HepG2 (cell line): Measurements from ENCODE around the gene KDM4B. TPM values are rescaled to one million over a fixed set of nuclear protein-coding genes. Genes with fewer than 3 reads are reported as not detected.
A peak's percentile ranks its signal among the peaks of the same experiment; 100 is the strongest.

Source experiments
- ATAC-seq: fragments of 200-7000 bp; cut with Tn5 transposase; 3 replicates; pipeline ENCODE4 v1.9.1; 2020; ENCODE audit warnings: mild to moderate bottlenecking, moderate library complexity
- BruUV-seq: library from RNA; stranded (reverse); fragments of 400-500 nt; replicated peaks from 2 replicates; lab custom pipeline; 2021; lab: Mats Ljungman, UMichigan
- CTCF ChIA-PET: fragments of 300-600 bp; formaldehyde crosslinking; extraction: SDS; loops from one replicate; lab custom pipeline; 2021; ENCODE audit warnings: low total read pairs, inconsistent platforms, low intra/inter-chr PET ratio; lab: Yijun Ruan, JAX
- POLR2A ChIA-PET: fragments of 350-600 bp; sonication (Branson Sonifier 250); formaldehyde crosslinking; loops from one replicate; lab custom pipeline; 2020; ENCODE audit warnings: antibody characterized with exemption, inconsistent platforms; lab: Yijun Ruan, JAX
- DNase-seq: peaks from one replicate; pipeline ENCODE4 v3.0.0-alpha.2; 2015; ENCODE audit warnings: low spot score
- FAIRE-seq: peaks from 3 replicates; lab custom pipeline; 2011; peaks lifted over from hg19 to GRCh38; lab: Jason Lieb, UNC
- H2AFZ ChIP-seq: one replicate; pipeline ENCODE4 v1.6.1; 2011; ENCODE audit warnings: low read length, inconsistent platforms
- H3K27ac ChIP-seq: fragments of 300-600 bp; 3 replicates; pipeline ENCODE4 v1.8.0; 2011; ENCODE audit warnings: mixed run types, mild to moderate bottlenecking, mixed read lengths, low read length, inconsistent platforms; ENCODE audit not compliant: insufficient read depth; ENCODE audit errors: extremely low read length
- H3K27me3 ChIP-seq, 2 experiments: fragments of 200-600 bp in 1 of 2; 2 replicates in 1 of 2; 3 replicates in 1 of 2; pipeline versions ENCODE4 v1.6.0 to v1.8.0; 2011; ENCODE audit warnings: low read length in 2 of 2, mild to moderate bottlenecking in 2 of 2, moderate library complexity in 2 of 2, inconsistent platforms in 1 of 2; ENCODE audit not compliant: insufficient read depth in 2 of 2, control insufficient read depth in 1 of 2
- H3K36me3 ChIP-seq, 2 experiments: fragments of 200-600 bp in 1 of 2; replicated peaks in 1 of 2; 2 replicates in 1 of 2; 3 replicates in 1 of 2; pipeline versions ENCODE4 v1.5.1 to v1.8.0; 2011; ENCODE audit warnings: low read length in 2 of 2, inconsistent platforms in 1 of 2; ENCODE audit not compliant: insufficient read depth in 2 of 2, control insufficient read depth in 1 of 2
- H3K4me1 ChIP-seq: 2 replicates; pipeline ENCODE4 v1.5.1; 2012; ENCODE audit warnings: low read length, inconsistent platforms; ENCODE audit not compliant: insufficient read depth
- H3K4me2 ChIP-seq: 2 replicates; pipeline ENCODE4 v1.6.0; 2011; ENCODE audit warnings: low read depth, low read length, inconsistent platforms
- H3K4me3 ChIP-seq, 3 experiments: fragments of 200-600 bp in 1 of 3; sonication (generic), shearing (Covaris generic) in 1 of 3; replicated peaks in 1 of 3; 2 replicates each; pipeline ENCODE4 v1.5.1; 2011 to 2016; ENCODE audit warnings: low read length in 3 of 3, inconsistent platforms in 2 of 3, low read depth in 2 of 3, mild to moderate bottlenecking in 2 of 3, control low read depth in 1 of 3, mixed read lengths in 1 of 3; ENCODE audit not compliant: insufficient read depth in 1 of 3
- H3K79me2 ChIP-seq: one replicate; pipeline ENCODE4 v1.6.1; 2011; ENCODE audit warnings: low read length, inconsistent platforms; ENCODE audit not compliant: insufficient read depth
- H3K9ac ChIP-seq: 2 replicates; pipeline ENCODE4 v1.6.0; 2011; ENCODE audit warnings: mild to moderate bottlenecking, low read depth, low read length, inconsistent platforms; ENCODE audit not compliant: insufficient read depth
- H3K9me3 ChIP-seq: 2 replicates; pipeline ENCODE4 v1.5.1; 2012; ENCODE audit warnings: mild to moderate bottlenecking, low read length
- H4K20me1 ChIP-seq: 2 replicates; pipeline ENCODE4 v1.6.0; 2011; ENCODE audit warnings: inconsistent platforms, mild to moderate bottlenecking, low read length, moderate library complexity; ENCODE audit not compliant: insufficient read depth
- AGO2 ChIP-seq: fragments of 200-400 bp; formaldehyde crosslinking; optimal IDR thresholded peaks from 2 replicates; pipeline ENCODE3; 2017; ENCODE audit warnings: mild to moderate bottlenecking, low read depth, low read length, moderate library complexity
- DMAP1 ChIP-seq: IDR thresholded peaks from 2 replicates; pipeline ENCODE4 v1.6.1; 2016
- ELF3 ChIP-seq: IDR thresholded peaks from 2 replicates; pipeline ENCODE4 v1.6.1; 2016; ENCODE audit warnings: missing genetic modification reagents, missing compliant biosample characterization
- GPBP1L1 ChIP-seq: sonication (generic); formaldehyde crosslinking; IDR thresholded peaks from 2 replicates; pipeline ENCODE4 v1.5.0; 2020; ENCODE audit warnings: mild to moderate bottlenecking, missing genetic modification reagents
- MAX ChIP-seq: IDR thresholded peaks from 2 replicates; pipeline ENCODE4 v1.6.1; 2012; ENCODE audit warnings: inconsistent platforms
- NBN ChIP-seq: fragments of 450-650 bp; conservative IDR thresholded peaks from 2 replicates; pipeline ENCODE4 v1.6.1; 2017
- PLRG1 ChIP-seq: fragments of 450-650 bp; conservative IDR thresholded peaks from 2 replicates; pipeline ENCODE4 v1.6.1; 2016
- PRDM10 ChIP-seq: sonication (generic); formaldehyde crosslinking; IDR thresholded peaks from 2 replicates; pipeline ENCODE4 v1.4.0; 2020; ENCODE audit warnings: low read depth, missing genetic modification reagents
- SNAI1 ChIP-seq: sonication (generic); formaldehyde crosslinking; IDR thresholded peaks from 2 replicates; pipeline ENCODE4 v1.5.0; 2020; ENCODE audit warnings: mild to moderate bottlenecking, missing genetic modification reagents, borderline replicate concordance
- SNAPC4 ChIP-seq: sonication (generic); formaldehyde crosslinking; IDR thresholded peaks from 2 replicates; pipeline ENCODE4 v1.4.0; 2020; ENCODE audit warnings: mild to moderate bottlenecking, missing genetic modification reagents
- TAF15 ChIP-seq: fragments of 200-400 bp; formaldehyde crosslinking; IDR thresholded peaks from one replicate; pipeline ENCODE4 v1.6.1; 2018; ENCODE audit warnings: mild to moderate bottlenecking, low read depth, low read length; ENCODE audit not compliant: poor library complexity, severe bottlenecking
- ZNF143 ChIP-seq: sonication (generic); formaldehyde crosslinking; IDR thresholded peaks from 2 replicates; pipeline ENCODE4 v1.4.0; 2020; ENCODE audit warnings: missing genetic modification reagents
- ZNF383 ChIP-seq: sonication (generic); formaldehyde crosslinking; IDR thresholded peaks from 2 replicates; pipeline ENCODE4 v1.4.0; 2020; ENCODE audit warnings: missing genetic modification reagents, mild to moderate bottlenecking, borderline replicate concordance
- ZNF720 ChIP-seq: sonication (generic); formaldehyde crosslinking; IDR thresholded peaks from 2 replicates; pipeline ENCODE4 v1.4.0; 2020; ENCODE audit warnings: missing genetic modification reagents
- WGBS: methylation state at CpG from one replicate; pipeline ENCODE4 v1.1.6; 2017; ENCODE audit warnings: low lambda C conversion rate; 5-methylcytosine and 5-hydroxymethylcytosine counted together
- in situ Hi-C: cut with HindIII; loops from 2 replicates; pipeline ENCODE4 v1.10.0; 2017; ENCODE audit warnings: low pct_unique_long_range_greater_than_20kb; ENCODE audit not compliant: extremely low pct_ligation_motif_present
- intact Hi-C: fragments of 100-400 bp; cut with micrococcal nuclease; formaldehyde crosslinking; loops from one replicate; pipeline ENCODE4 v1.10.0; 2022; ENCODE audit not compliant: unreplicated experiment
- polyA plus RNA-seq, 8 experiments: library from polyadenylated mRNA; depleted of rRNA in 3 of 8; stranded (reverse) in 7 of 8; unstranded in 1 of 8; fragments of >200 nt; fragmentation: Illumina TruSeq in 4 of 8; extraction: Trizol in 4 of 8; gene quantifications; 2 replicates each; pipeline versions ENCODE4 v1.2.1 to v1.2.3, GENCODE V29; 2011 to 2016; ENCODE audit warnings: low read depth in 4 of 8, missing spikeins in 1 of 8, mixed read lengths in 1 of 8; ENCODE audit not compliant: insufficient read depth in 1 of 8
- total RNA-seq, 5 experiments: library from RNA; depleted of rRNA; stranded (reverse); fragments of >200 nt; fragmentation: Illumina TruSeq; extraction: Trizol; gene quantifications; 2 replicates each; pipeline ENCODE4 v1.2.3, GENCODE V29; 2016; ENCODE audit warnings: low read depth in 1 of 5

The KDM4B gene
- total and polyA plus RNA-seq, 2 of the 13 experiments (the other 11 are each of a cell fraction or from before 2014, with no cell fraction given): 4.9 to 14.6 TPM

- Histone ChIP-seq H4K20me1 (no peaks in the 10 kb centered on the region), H3K4me3 (no peak overlapping the region), H3K9ac (no peak overlapping the region), H3K4me1 (peaks cover 21% of the 10 kb centered on the region), H3K27ac (peak overlapping the region; percentile 66), H3K9me3 (no peaks in the 10 kb centered on the region), H3K36me3 (peaks cover 6 to 23% of the 10 kb centered on the region in 2 experiments; a peak in 3 of 5 replicates), H3K4me2 (no peak overlapping the region), H2AFZ (no peak overlapping the region), H3K27me3 (no peaks in the 10 kb centered on the region), H3K79me2 (no peaks in the 10 kb centered on the region)
- DNase-seq (no peak), ATAC-seq (peak; percentile 10; the same call in 1 of the 3 replicates), FAIRE-seq (no peak)
- CTCF ChIA-PET: no interaction called here
- in situ Hi-C loops: no loop called here
- no TSS peak for BruUV-seq
- intact Hi-C loops: no loop called here
- WGBS: 72% methylated on average over 6 of the region's 7 CpGs
- POLR2A ChIA-PET: no interaction called here
- TF ChIP-seq ZNF143 (CRISPR knock-in tag): no peak
- TF ChIP-seq SNAI1: no peak
- no peak for TF ChIP-seq SNAPC4
- no peak for TF ChIP-seq TAF15
- no peak for TF ChIP-seq ELF3 (CRISPR knock-in tag)
- TF ChIP-seq ZNF720 (CRISPR knock-in tag): no peak
- 0 out of 2 replicates have a peak, but pooled peaks have one; percentile 11 for TF ChIP-seq MAX
- TF ChIP-seq GPBP1L1 (CRISPR knock-in tag): no peak
- no peak for TF ChIP-seq ZNF383 (CRISPR knock-in tag)
- TF ChIP-seq DMAP1 (CRISPR knock-in tag): no peak
- TF ChIP-seq NBN: no peak
- TF ChIP-seq PRDM10 (CRISPR knock-in tag): no peak
- no peak for TF ChIP-seq PLRG1
- peak; percentile 62 for TF ChIP-seq AGO2
Observed at GRCh38 chr19:5115351-5115750, 146.4 kb downstream of the KDM4B start.
